SK-N-MC (cell line): ENCODE measurements around the gene PSMC5.

Source experiments
- EZH2 ChIP-seq: fragments of 200-600 bp; sonication (generic); IDR thresholded peaks from one replicate; pipeline ENCODE4 v1.6.1; 2017; ENCODE audit warnings: antibody characterized with exemption
- POLR2AphosphoS5 ChIP-seq: IDR thresholded peaks from 2 replicates; pipeline ENCODE4 v1.6.1; 2012; ENCODE audit warnings: mild to moderate bottlenecking, low read depth, low read length, borderline replicate concordance

DNA sequence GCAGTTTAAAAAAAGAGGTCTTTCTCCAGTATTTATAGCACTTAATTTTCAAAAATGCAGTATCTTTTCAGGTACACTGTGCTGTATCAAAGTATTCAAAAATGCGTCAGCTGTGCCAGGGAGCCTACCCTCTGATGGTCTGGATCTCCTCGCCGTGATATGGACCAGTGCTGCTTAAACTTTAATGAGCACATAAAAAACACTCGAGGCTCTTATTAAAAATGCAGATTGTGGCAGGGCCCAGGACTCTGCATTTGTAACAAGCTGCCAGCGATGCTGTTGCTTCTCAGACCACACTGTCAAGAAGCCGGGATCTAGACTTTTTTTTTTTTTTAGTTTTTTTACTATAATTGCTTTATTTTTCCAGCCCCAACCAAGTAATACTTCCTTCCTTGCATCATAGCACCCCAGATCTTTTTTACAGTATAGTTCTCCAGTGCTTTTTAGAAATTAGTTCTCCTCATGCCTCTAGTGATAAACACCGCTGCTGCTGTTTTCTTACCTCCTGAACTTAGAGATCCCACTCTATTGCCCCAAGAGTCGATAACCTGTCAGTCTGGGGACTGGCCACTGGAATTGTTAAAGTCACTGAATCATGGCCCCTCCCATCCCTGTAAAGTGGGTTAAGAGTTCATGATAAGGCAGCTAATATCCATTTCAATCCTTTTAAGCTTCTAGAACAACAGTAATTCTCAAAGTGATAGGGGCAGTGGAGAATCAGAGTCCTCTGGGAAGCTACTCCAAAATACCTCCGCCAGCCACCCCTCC lies 16.9 kb downstream of the PSMC5 start:
- no peak for TF ChIP-seq EZH2
- TF ChIP-seq POLR2AphosphoS5: no peak
